ENCODE data around the gene KIF25.

DNA sequence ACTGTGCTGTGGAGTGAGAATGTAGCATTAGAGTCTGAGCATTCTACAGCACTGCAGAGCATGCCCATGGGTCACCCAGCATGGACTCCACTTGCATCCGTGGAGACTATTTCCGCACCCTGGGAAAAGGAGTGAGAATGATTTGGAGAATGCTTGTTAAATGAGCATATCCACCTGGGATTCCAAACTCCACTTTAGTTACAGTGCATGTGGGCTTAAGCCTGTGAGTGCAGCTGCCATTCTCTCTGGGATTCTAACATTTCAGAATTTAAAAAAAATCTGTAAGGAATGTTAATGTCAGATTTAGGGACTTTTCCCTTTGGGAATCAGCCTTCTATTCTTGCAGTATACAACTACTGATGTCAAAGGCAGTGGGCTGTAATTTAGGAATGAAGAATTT is 33.4 kb downstream of the KIF25 start:
- TF ChIP-seq CTCF (IDR thresholded peaks at IDR 0.05) (no peak), POLR2A (IDR thresholded peaks at IDR 0.05) (no peak), POLR2AphosphoS5 (IDR thresholded peaks at IDR 0.05) (no peak)
